Neuronal stem cell (in vitro differentiated cells): Measurements from ENCODE around the gene C1QTNF4.

ENCODE experiments used
- DNase-seq: peaks from one replicate; pipeline ENCODE4 v3.0.0-alpha.2; 2013; ENCODE audit warnings: low spot score
- H2AFZ ChIP-seq: one replicate; pipeline ENCODE4 v1.6.1; 2013; ENCODE audit warnings: mild to moderate bottlenecking, low read length, inconsistent platforms
- H2AK5ac ChIP-seq: 2 replicates; pipeline ENCODE4 v1.6.1; 2013; ENCODE audit warnings: low read depth, mild to moderate bottlenecking, inconsistent platforms, low read length, moderate library complexity, mixed read lengths
- H2BK120ac ChIP-seq: 2 replicates; pipeline ENCODE4 v1.6.1; 2013; ENCODE audit warnings: low read depth, mild to moderate bottlenecking, inconsistent platforms, low read length, moderate library complexity, mixed read lengths
- H2BK12ac ChIP-seq: one replicate; pipeline ENCODE4 v1.6.1; 2013; ENCODE audit warnings: low read length, inconsistent platforms
- H2BK15ac ChIP-seq: 2 replicates; pipeline ENCODE4 v1.6.1; 2013; ENCODE audit warnings: mild to moderate bottlenecking, low read length, inconsistent platforms, mixed read lengths
- H2BK5ac ChIP-seq: one replicate; pipeline ENCODE4 v1.6.1; 2013; ENCODE audit warnings: inconsistent platforms, mild to moderate bottlenecking, low read length, moderate library complexity
- H3K14ac ChIP-seq: one replicate; pipeline ENCODE4 v1.6.1; 2013; ENCODE audit warnings: low read length, inconsistent platforms
- H3K18ac ChIP-seq: 2 replicates; pipeline ENCODE4 v1.6.1; 2013; ENCODE audit warnings: low read length, inconsistent platforms
- H3K23ac ChIP-seq: 2 replicates; pipeline ENCODE4 v1.6.1; 2013; ENCODE audit warnings: low read depth, mild to moderate bottlenecking, mixed read lengths, low read length, inconsistent platforms; ENCODE audit not compliant: poor library complexity
- H3K27ac ChIP-seq: replicated peaks from 3 replicates; pipeline ENCODE4 v1.5.1; 2013; ENCODE audit warnings: low read length, inconsistent platforms
- H3K27me3 ChIP-seq, 3 experiments: 2 replicates each; pipeline ENCODE4 v1.6.1; 2013; ENCODE audit warnings: low read length in 3 of 3, mild to moderate bottlenecking in 2 of 3, inconsistent platforms in 1 of 3, low read depth in 1 of 3, mixed read lengths in 1 of 3, moderate library complexity in 1 of 3; ENCODE audit not compliant: control insufficient read depth in 3 of 3, insufficient read depth in 3 of 3
- H3K36me3 ChIP-seq, 2 donors: replicated peaks in 1 of 2; 2 replicates each; pipeline ENCODE4 v1.6.1; 2013; ENCODE audit warnings: low read length in 2 of 2; ENCODE audit not compliant: control insufficient read depth in 2 of 2, insufficient read depth in 2 of 2
- H3K4ac ChIP-seq: 2 replicates; pipeline ENCODE4 v1.6.1; 2013; ENCODE audit warnings: inconsistent platforms, mild to moderate bottlenecking, low read length, moderate library complexity
- H3K4me1 ChIP-seq, 2 donors: 1 replicate in 1 of 2; 2 replicates in 1 of 2; pipeline ENCODE4 v1.6.1; 2013; ENCODE audit warnings: low read length in 2 of 2, low read depth in 1 of 2; ENCODE audit not compliant: control insufficient read depth in 2 of 2, insufficient read depth in 1 of 2
- H3K4me2 ChIP-seq: one replicate; pipeline ENCODE4 v1.6.1; 2013; ENCODE audit warnings: mild to moderate bottlenecking, low read length, inconsistent platforms; ENCODE audit not compliant: insufficient read depth, poor library complexity, severe bottlenecking
- H3K4me3 ChIP-seq, 2 donors: 2 replicates each; pipeline ENCODE4 v1.5.1; 2013; ENCODE audit warnings: low read length in 2 of 2, mild to moderate bottlenecking in 2 of 2, inconsistent platforms in 1 of 2, moderate library complexity in 1 of 2
- H3K79me1 ChIP-seq: one replicate; pipeline ENCODE4 v1.6.1; 2013; ENCODE audit warnings: low read depth, mild to moderate bottlenecking, inconsistent platforms, low read length, moderate library complexity
- H3K9ac ChIP-seq: one replicate; pipeline ENCODE4 v1.6.1; 2013; ENCODE audit warnings: mild to moderate bottlenecking, low read depth, low read length, inconsistent platforms; ENCODE audit not compliant: poor library complexity
- H3K9me3 ChIP-seq, 2 donors: replicated peaks in 1 of 2; 2 replicates each; pipeline versions ENCODE3 to v1.6.1; 2013; ENCODE audit warnings: low read length in 2 of 2, mild to moderate bottlenecking in 2 of 2, inconsistent platforms in 1 of 2, low read depth in 1 of 2, mixed read lengths in 1 of 2, moderate library complexity in 1 of 2; ENCODE audit not compliant: control insufficient read depth in 2 of 2, insufficient read depth in 1 of 2
- H4K8ac ChIP-seq: one replicate; pipeline ENCODE4 v1.6.1; 2013; ENCODE audit warnings: low read depth, mild to moderate bottlenecking, inconsistent platforms, low read length, moderate library complexity
- H4K91ac ChIP-seq: one replicate; pipeline ENCODE4 v1.6.1; 2013; ENCODE audit warnings: low read length, low read depth, mild to moderate bottlenecking, inconsistent platforms; ENCODE audit not compliant: poor library complexity
- WGBS, 2 donors: extraction: QIAGEN DNeasy Blood & Tissue Kit; methylation state at CpG; one replicate each; pipeline ENCODE4 v1.1.7; 2013; ENCODE audit warnings: missing lambda C conversion rate in 2 of 2, mixed read lengths in 1 of 2; ENCODE audit not compliant: insufficient read length in 2 of 2, insufficient replicate concordance in 1 of 2; ENCODE audit errors: extremely low coverage in 2 of 2; 5-methylcytosine and 5-hydroxymethylcytosine counted together

C1QTNF4 gene

DNA sequence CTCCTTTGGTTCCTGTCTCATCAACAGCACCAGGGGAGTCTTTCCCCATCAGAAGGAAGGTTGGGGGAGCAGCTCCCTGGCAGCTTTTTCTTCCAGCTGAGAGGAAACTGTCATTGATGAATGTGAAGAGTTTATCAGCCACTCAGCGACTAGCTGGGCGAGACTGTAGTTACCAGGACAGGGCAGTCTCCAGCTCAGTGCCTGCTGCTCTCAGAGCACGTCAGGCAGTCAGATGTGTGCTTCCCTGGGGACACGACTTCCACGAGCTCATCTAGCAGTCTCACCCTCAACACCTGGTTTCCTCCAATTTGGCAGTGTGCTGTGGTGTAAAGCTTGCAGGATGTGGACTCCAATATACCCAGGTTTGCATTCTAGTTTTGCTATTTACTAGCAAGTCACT, 12.5 kb upstream of the C1QTNF4 start:
- peaks cover 1 to 10% of the 10 kb centered on the region in 2 donors for H3K36me3 ChIP-seq
- H2BK12ac ChIP-seq = no peak overlapping the region
- H3K4me2 ChIP-seq = no peak overlapping the region
- no peak overlapping the region for H3K23ac ChIP-seq
- no peak overlapping the region for H2AK5ac ChIP-seq
- H2BK15ac ChIP-seq = no peak overlapping the region
- no peak overlapping the region for H2BK120ac ChIP-seq
- H3K9ac ChIP-seq = no peak overlapping the region
- no peaks in the 10 kb centered on the region for H3K9me3 ChIP-seq
- H4K8ac ChIP-seq = no peak overlapping the region
- no CpG with 5 or more reads among the region's 5 CpGs for WGBS, 2 donors
- H2AFZ ChIP-seq = no peak overlapping the region
- H3K79me1 ChIP-seq = no peaks in the 10 kb centered on the region
- H3K4me1 ChIP-seq = peaks cover 0 to 2% of the 10 kb centered on the region in 2 donors
- no peak overlapping the region for H3K18ac ChIP-seq
- H3K27me3 ChIP-seq = no peaks in the 10 kb centered on the region
- H4K91ac ChIP-seq = no peak overlapping the region
- no peak overlapping the region for H3K14ac ChIP-seq
- H2BK5ac ChIP-seq = no peak overlapping the region
- H3K27ac ChIP-seq = no peak overlapping the region
- no peak for DNase-seq
- no peak overlapping the region for H3K4ac ChIP-seq
- no peak overlapping the region for H3K4me3 ChIP-seq

DNA sequence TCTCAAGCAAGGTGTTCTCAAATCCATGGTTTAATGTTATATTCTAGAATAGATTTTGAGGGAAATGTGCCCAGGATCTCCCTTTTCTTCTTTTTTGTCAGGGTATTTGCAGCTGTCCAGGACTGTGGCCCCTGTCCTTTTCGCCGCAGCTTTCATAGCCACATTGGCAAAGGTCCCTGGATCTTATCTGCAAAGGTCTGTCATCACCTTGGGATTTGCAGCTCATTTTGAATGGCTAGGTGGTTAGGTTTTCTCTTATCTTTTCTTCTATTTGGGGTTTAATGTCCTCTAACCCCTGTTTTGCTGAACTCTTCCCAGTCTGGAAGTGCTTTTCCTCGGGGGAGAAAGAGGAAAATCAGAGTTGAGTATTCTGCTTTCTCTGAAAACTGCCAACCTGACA, 11.7 kb upstream of the C1QTNF4 start:
- no peaks in the 10 kb centered on the region for H3K27me3 ChIP-seq
- H3K23ac ChIP-seq = no peak overlapping the region
- no peaks in the 10 kb centered on the region for H3K79me1 ChIP-seq
- no peak overlapping the region for H2BK120ac ChIP-seq
- H3K4ac ChIP-seq = no peak overlapping the region
- no peak overlapping the region for H3K27ac ChIP-seq
- no peak overlapping the region for H2BK5ac ChIP-seq
- H3K4me2 ChIP-seq = no peak overlapping the region
- no peak for DNase-seq
- no peak overlapping the region for H3K14ac ChIP-seq
- no peak overlapping the region for H4K91ac ChIP-seq
- H2AFZ ChIP-seq = no peak overlapping the region
- H3K18ac ChIP-seq = no peak overlapping the region
- H3K9ac ChIP-seq = no peak overlapping the region
- H3K4me3 ChIP-seq = no peak overlapping the region
- no peak overlapping the region for H4K8ac ChIP-seq
- no peak overlapping the region for H2BK15ac ChIP-seq
- peaks cover 0 to 2% of the 10 kb centered on the region in 2 donors for H3K9me3 ChIP-seq
- H2BK12ac ChIP-seq = no peak overlapping the region
- peaks cover 0 to 2% of the 10 kb centered on the region in 2 donors for H3K4me1 ChIP-seq
- H3K36me3 ChIP-seq = peaks cover 1 to 2% of the 10 kb centered on the region in 2 donors
- no peak overlapping the region for H2AK5ac ChIP-seq
- WGBS, 2 donors = no CpG with 5 or more reads among the region's 3 CpGs

DNA sequence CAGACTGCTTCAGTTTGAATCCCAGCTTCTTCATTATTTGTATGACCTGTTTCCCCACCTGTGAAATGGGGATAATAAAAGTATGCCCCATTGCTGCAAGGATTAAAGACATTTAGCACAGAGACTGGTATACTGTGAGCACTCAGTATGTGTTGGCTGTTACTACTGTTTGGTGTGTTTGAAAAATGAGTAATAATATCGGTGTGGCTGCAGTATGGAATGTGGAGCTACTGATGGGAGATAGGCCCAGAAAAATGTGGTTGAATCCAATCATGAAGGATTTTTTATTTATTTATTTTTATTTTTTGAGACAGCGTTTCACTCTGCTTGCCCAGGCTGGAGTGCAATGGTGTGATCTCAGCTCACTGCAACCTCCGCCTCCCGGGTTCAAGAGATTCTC, 9.1 kb upstream of the C1QTNF4 start:
- Histone ChIP-seq H3K27ac (peak overlapping the region; percentile 7), H3K18ac (no peak overlapping the region), H3K14ac (no peak overlapping the region), H3K36me3 (no peaks in the 10 kb centered on the region), H2BK5ac (no peak overlapping the region), H2AK5ac (no peak overlapping the region), H3K27me3 (no peaks in the 10 kb centered on the region), H2AFZ (no peak overlapping the region), H3K4me1 (peaks cover 2 to 7% of the 10 kb centered on the region in 2 donors), H2BK15ac (no peak overlapping the region), H3K4ac (no peak overlapping the region), H2BK120ac (no peak overlapping the region), H4K91ac (no peak overlapping the region), H2BK12ac (no peak overlapping the region), H3K4me2 (no peak overlapping the region), H3K9ac (no peak overlapping the region), H3K4me3 (no peak overlapping the region), H3K23ac (no peak overlapping the region), H3K79me1 (no peaks in the 10 kb centered on the region), H3K9me3 (peaks cover 0 to 2% of the 10 kb centered on the region in 2 donors), H4K8ac (no peak overlapping the region)
- no CpG with 5 or more reads among the region's 4 CpGs for WGBS, 2 donors
- no peak for DNase-seq

DNA sequence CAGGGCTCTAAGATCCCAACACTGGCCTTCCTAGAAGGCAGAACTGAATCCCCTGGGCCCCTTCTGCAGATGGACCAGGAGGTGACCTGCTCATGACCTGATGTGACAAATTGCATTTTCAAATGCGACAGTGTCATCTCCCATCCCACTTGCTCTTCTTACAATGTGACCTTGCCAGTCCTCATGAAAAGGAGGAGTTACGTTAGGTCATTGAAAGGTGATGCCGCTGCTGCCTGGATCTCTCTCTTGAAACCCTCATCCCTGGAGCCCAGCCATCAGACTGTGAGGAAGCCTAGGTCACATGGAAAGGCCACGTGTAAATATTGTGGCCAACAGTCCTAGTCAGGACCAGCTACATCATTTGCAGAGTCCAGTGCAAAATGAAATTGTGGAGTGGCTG, 5.7 kb upstream of the C1QTNF4 start:
- no peak for DNase-seq
- Histone ChIP-seq H3K27me3 (peaks cover 0 to 2% (median 0%) of the 10 kb centered on the region in 3 experiments), H3K23ac (no peak overlapping the region), H2BK120ac (no peak overlapping the region), H3K27ac (no peak overlapping the region), H3K4me1 (peaks cover 2 to 5% of the 10 kb centered on the region in 2 donors), H2BK12ac (no peak overlapping the region), H3K14ac (no peak overlapping the region), H4K8ac (no peak overlapping the region), H2BK5ac (no peak overlapping the region), H3K9me3 (peaks cover 0 to 2% of the 10 kb centered on the region in 2 donors), H3K9ac (no peak overlapping the region), H2AK5ac (no peak overlapping the region), H3K4ac (no peak overlapping the region), H2AFZ (no peak overlapping the region), H3K36me3 (no peaks in the 10 kb centered on the region), H4K91ac (no peak overlapping the region), H3K79me1 (no peaks in the 10 kb centered on the region), H3K4me2 (no peak overlapping the region), H3K18ac (no peak overlapping the region), H2BK15ac (no peak overlapping the region), H3K4me3 (no peak overlapping the region)
- no CpG with 5 or more reads among the region's 4 CpGs for WGBS, 2 donors
